LNCaP clone FGC (cell line): ENCODE data around the gene MAGEC2.

ENCODE experiments used
- DNase-seq: peaks from one replicate; pipeline ENCODE4 v3.0.0-alpha.2; 2011; ENCODE audit warnings: low read depth
- H3K4me3 ChIP-seq: 2 replicates; pipeline ENCODE4 v1.5.1; 2011; ENCODE audit warnings: mild to moderate bottlenecking, low read depth, low read length, control low read depth
- CTCF ChIP-seq: IDR thresholded peaks from 2 replicates; pipeline ENCODE4 v1.5.1; 2012; ENCODE audit warnings: mild to moderate bottlenecking; ENCODE audit not compliant: control insufficient read depth, insufficient read depth; ENCODE audit errors: extremely low read depth

MAGEC2 gene

DNA sequence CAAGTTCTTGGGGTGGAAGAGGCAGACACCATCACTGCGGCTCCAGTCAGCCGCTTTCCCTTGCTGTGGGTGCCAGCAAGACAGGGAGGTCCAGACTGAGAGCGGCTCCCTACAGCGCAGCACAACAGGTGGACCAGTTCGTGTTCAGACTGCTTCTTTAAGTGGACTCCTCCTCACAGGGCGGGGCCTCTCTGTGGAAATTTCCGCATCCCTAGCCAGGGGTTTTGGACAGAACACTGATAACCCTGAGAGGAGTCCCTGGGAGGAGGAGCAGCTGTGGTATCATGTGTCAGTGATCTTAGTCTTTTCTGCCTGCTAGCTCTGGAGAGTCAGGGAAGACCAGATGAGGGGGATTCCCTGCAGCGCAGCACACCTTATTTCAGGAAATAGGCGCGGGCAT is 48.5 kb downstream of the MAGEC2 start:
- DNase-seq = no peak
- no peak for TF ChIP-seq CTCF
- H3K4me3 ChIP-seq = no peak overlapping the region
